Cardiac muscle cell (in vitro differentiated cells and primary cell): ENCODE results near the gene PTPRD. TPM values are rescaled to one million over a fixed set of nuclear protein-coding genes. Genes with fewer than 3 reads are reported as not detected.

Source experiments
- DNase-seq, 2 donors: peaks; one replicate each; pipeline versions ENCODE4 v3.0.0 to v3.0.0-alpha.2; 2010 to 2017; ENCODE audit warnings: low read depth in 1 of 2, low spot score in 1 of 2
- H3K27ac ChIP-seq: fragments of 200-600 bp; sonication (generic); 2 replicates; pipeline ENCODE4 v1.5.1; 2016
- H3K27me3 ChIP-seq: fragments of 200-600 bp; sonication (generic); 2 replicates; pipeline ENCODE4 v1.6.0; 2016; ENCODE audit warnings: control low read depth
- H3K36me3 ChIP-seq: fragments of 200-600 bp; sonication (generic); 2 replicates; pipeline ENCODE4 v1.5.1; 2016; ENCODE audit warnings: control low read depth
- H3K4me1 ChIP-seq: fragments of 200-600 bp; sonication (generic); 2 replicates; pipeline ENCODE4 v1.8.1; 2017; ENCODE audit warnings: low read depth, mild to moderate bottlenecking, mixed run types
- H3K4me3 ChIP-seq: fragments of 200-600 bp; sonication (generic); 2 replicates; pipeline ENCODE4 v1.5.1; 2016; ENCODE audit warnings: mild to moderate bottlenecking
- H3K9me3 ChIP-seq: fragments of 200-600 bp; sonication (generic); 2 replicates; pipeline ENCODE4 v1.5.1; 2017; ENCODE audit warnings: low read depth, mild to moderate bottlenecking, control low read depth
- CTCF ChIP-seq: IDR thresholded peaks from 2 replicates; pipeline ENCODE4 v1.5.1; 2012; ENCODE audit warnings: low read depth, mild to moderate bottlenecking, low read length
- polyA plus RNA-seq: library from polyadenylated mRNA; unstranded; fragments of >200 nt; fragmentation: Nextera tagmentation; extraction: Ambion mirVana; gene quantifications from 2 replicates; pipeline ENCODE4 v1.2.1, GENCODE V29; 2016
- total RNA-seq: library from RNA; depleted of rRNA; stranded (reverse); fragments of >200 nt; gene quantifications from 2 replicates; pipeline ENCODE4 v1.2.3, GENCODE V29; 2016

PTPRD gene
- total and polyA plus RNA-seq, 2 experiments from 2014 or later = 37.0 to 287 TPM

DNA sequence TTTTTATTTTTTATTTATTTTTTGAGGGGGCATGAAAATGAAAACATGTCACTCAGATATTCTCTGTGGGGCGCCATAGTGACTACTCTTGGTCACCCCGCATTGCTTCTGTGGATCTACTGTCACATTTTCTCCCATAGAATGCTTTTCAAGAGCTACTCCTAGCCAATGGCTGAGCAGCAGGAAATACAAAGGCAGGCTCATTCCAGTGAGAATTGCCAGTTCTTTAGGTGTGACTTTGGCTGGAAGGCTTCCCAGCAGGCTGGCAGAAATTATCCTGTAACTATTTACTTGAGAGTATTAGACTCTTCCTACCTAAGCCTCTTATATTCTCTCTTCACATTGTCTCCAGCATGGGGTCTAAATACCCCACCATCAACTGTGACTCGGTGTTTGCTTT, 21.0 kb upstream of the PTPRD start:
- Histone ChIP-seq H3K4me1 (no peaks in the 10 kb centered on the region), H3K27ac (no peak overlapping the region), H3K36me3 (no peaks in the 10 kb centered on the region), H3K9me3 (no peaks in the 10 kb centered on the region), H3K27me3 (no peaks in the 10 kb centered on the region), H3K4me3 (no peak overlapping the region)
- no peak for DNase-seq
- TF ChIP-seq CTCF = no peak

DNA sequence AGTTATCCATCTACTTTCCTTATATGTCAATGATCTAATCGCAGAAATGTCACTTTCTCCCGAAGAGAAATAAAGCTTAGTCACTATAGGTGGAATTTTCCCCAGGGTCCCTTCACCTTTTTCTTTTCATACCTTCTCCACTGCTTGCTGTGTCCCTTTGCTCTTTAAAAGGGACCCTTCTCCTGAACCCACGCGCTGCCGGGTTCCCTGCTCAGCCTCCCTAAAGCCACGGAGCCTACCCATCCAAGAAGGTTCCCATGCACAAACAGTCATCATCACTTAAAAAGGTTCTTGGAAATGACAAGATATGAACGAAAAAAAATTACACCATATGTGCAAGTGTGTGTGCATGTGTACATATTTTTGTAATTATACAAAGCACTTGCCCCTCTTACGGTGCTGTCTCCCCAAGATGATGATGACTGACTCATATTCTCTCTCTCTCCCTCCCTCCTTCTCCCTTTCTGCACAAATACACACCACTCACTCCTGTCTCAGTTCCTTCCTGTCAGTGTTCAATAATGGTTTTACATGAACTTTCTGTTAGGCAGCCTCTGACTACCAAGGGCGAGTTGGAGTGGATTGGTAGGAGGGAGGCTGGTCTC, 1.5 kb upstream of the PTPRD start:
- Histone ChIP-seq H3K4me1 (no peaks in the 10 kb centered on the region), H3K9me3 (no peaks in the 10 kb centered on the region), H3K27me3 (peaks cover 80% of the 10 kb centered on the region), H3K27ac (no peak overlapping the region), H3K36me3 (no peaks in the 10 kb centered on the region), H3K4me3 (no peak overlapping the region)
- no peak for TF ChIP-seq CTCF
- DNase-seq = no peak

DNA sequence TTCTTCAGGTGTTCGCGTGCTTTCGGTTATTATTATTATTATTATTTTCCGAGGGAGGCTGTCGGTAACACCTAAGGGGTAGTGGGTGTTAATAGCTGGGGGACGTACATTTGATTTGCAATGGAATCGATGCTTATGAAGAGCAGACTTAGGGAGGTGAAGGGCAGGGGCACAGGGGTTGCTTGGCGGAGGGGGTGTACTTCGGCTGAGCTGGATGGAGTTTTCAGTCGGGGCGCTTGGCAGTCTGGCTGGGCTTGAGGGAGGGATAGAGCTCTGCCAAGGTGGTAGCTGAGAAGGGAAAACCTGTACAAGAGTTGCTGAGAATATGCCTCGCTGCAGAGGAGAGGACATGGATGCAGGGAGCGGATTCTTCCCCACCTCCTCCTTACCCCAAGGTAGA, 617 bp upstream of the PTPRD start:
- TF ChIP-seq CTCF = no peak
- no peak for DNase-seq
- Histone ChIP-seq H3K4me3 (peak overlapping the region; percentile 69), H3K9me3 (no peaks in the 10 kb centered on the region), H3K27me3 (peaks cover 80% of the 10 kb centered on the region), H3K4me1 (no peaks in the 10 kb centered on the region), H3K27ac (no peak overlapping the region), H3K36me3 (no peaks in the 10 kb centered on the region)

GRCh38 chr9:10605388-10605787, 7.4 kb downstream of the PTPRD start:
- Histone ChIP-seq H3K4me1 (no peaks in the 10 kb centered on the region), H3K9me3 (no peaks in the 10 kb centered on the region), H3K27me3 (peaks cover 6% of the 10 kb centered on the region), H3K36me3 (no peaks in the 10 kb centered on the region), H3K4me3 (no peak overlapping the region), H3K27ac (no peak overlapping the region)
- no peak for TF ChIP-seq CTCF
- no peak for DNase-seq

- no peaks in the 10 kb centered on the region for H3K9me3 ChIP-seq
- no peaks in the 10 kb centered on the region for H3K36me3 ChIP-seq
- H3K4me3 ChIP-seq = no peak overlapping the region
- H3K27ac ChIP-seq = no peak overlapping the region
- peaks cover 3% of the 10 kb centered on the region for H3K27me3 ChIP-seq
- no peak for TF ChIP-seq CTCF
- H3K4me1 ChIP-seq = no peaks in the 10 kb centered on the region
- no peak for DNase-seq
Observed at GRCh38 chr9:10604927-10605326, 7.9 kb downstream of the PTPRD start.
